NCI-H524 treated with DMSO at 0.1 percent for 48 hours (cell line): Measurements from ENCODE around the gene KRT1.

Experiments used
- DNase-seq: peaks from one replicate; lab custom pipeline; 2025; lab: John Stamatoyannopoulos, UW

KRT1 gene

GRCh38 chr12:52660934-52661499 lies 19.2 kb downstream of the KRT1 start:
- DNase-seq = no peak

- DNase-seq = no peak
These were observed 20.3 kb downstream of the KRT1 start for GRCh38 chr12:52659951-52660350.

DNA sequence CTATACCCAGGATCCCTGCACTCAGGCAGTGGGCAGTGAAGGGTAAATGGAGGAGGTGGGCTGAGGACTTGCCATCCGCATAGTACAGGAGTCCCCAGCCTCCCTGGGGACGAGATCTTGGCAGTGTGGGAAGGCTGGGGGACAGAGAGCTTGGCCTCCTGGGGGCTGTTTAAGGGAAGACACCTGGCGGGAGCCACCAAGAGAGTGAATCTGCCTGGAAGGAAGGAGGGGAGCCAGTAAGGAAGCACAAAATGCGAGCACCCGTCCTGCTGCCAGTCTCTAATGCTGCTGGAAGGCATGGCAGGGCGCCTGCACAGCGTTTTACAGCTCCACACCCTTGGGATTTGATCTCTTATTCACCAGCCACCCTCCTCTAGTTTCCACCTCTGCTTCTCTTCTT lies 20.8 kb downstream of the KRT1 start:
- DNase-seq = no peak

DNA sequence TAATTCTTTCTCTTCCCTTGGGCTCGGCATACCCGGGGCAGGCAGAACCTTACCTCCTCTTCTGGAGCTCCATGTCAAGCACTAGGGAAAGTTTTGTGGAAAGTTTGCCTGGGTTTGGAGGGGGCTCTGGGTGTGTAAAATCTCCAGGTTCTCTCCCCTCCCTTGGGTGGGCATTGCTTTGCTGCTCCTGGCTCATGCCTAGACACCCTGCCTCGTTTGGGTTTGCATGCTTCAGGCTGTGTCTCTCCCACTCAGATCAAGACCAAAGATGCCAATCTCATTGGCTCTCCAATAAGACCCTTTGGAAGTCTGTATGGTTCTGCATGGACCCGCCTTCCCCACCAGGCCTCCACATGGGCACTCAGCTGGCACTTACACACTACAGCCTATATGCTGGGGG lies 22.0 kb downstream of the KRT1 start:
- no peak for DNase-seq

DNA sequence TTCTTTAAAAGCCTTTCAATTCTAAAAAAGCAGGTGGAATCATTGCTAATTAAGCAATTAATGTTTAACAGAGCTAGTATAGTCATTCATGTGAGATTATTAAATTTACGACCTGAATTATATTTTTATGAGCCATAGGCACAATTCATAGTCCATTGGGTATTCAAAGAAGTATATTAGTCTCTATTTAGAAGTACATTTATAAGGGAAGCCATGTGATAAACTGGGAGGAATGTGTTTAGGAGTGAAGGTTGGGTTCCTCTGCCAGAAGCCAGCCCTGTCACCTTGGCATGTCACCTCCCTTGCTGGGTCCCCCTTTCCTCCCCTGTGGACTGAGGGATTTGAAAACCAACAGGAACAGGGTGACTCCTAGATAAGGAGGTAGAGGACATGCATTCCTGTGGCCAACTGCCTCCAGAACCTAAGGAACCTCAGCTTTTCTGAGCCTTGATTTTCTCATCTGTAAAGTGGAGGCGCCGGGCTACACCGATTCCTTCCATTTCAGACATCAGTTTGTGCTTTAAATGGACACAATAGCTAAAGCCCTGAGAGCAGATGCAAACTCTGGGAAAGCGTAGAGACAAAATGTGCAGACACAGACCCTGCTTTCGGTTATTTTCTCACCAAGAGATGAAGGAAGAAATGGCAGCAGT lies 22.8 kb downstream of the KRT1 start:
- no peak for DNase-seq

DNA sequence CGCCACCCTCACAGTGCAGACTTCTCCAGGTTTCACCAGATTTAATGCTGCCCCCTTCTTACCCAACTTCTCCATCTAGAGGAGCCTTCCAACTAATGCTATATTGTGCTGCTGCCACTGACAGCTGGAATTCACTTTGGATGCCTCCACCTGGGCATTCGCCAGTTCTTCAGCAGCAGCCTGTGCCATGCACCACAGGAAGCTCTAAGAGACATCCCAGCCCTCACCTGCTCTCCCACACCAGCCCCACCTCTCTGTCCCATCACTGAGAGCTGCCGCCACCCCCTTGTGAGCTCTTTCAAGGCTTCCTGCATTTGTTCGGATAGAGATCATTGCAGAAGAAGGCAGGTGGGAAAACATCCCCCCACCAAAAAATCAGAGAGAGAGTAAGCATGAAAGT lies 23.6 kb downstream of the KRT1 start:
- DNase-seq = no peak

DNA sequence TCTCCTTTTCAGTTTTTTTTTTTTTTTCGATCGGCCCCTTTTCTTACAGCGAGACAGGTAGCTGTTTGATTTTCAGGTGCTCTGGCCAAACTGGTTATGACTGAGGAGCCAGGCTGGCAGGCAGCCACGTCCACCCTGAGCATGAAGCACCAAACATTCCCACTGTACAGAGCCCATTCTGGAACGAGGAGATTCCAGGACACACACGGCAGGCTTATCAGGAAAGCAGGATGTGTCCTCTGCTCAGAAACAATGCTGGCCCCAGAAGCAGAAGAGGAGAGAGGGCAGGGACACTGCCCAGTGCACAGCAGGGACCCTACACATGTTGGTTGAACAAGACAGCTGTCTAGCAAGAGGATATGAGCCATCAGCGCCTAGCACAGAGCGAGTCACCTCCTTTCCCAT lies 24.5 kb downstream of the KRT1 start:
- DNase-seq = no peak

DNA sequence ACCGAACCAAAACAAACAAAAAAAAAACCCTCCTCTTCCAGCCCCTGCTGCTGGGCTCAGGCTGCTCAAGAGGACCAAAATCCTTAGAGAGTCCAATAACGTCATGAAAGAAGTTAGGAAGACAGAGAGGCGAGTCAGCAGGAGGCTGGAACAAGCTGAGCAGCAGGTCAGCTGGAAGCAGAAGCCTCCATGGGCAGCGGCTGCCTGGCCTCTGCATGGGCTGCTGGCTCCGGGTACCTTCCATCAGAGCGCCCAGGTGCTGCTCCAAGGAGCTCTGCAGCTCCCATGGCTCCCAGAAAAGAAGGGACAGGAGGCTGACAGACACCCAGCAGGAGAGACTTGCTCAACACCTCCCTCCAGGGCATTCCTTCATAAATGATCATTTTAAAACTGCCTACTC lies 25.0 kb downstream of the KRT1 start:
- DNase-seq = no peak

DNA sequence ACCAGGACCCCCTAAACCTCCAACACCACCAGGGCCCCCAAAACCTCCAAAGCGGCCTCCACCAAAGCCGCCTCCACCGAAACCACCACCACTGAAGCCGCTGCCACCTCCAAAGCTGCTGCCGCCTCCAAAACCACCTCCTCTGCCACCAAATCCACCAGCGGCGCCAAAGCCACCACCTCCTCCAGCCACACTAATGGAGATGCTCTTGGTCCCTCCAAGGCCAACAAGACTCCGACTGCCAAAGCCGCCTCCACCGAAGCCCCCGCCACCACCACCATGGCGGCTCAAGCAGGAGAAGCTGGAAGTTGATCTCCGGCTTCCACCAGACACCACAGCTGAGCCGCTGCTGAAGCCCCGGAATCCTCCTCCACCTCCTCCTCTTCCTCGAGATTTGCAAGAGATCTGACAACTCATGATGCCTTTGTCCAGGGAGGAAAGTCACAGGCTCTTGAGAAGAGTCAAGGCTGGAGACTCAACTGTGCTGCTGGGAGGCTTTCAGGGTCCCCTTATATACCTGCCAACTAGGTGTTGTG lies 28.4 kb downstream of the KRT1 start, which contains the start of gene KRT2:
KRT2 (minus strand) TSS at position 486 of the 536 bp plus-strand sequence; CDS start at position 417, 69 bp downstream.
- DNase-seq = no peak

DNA sequence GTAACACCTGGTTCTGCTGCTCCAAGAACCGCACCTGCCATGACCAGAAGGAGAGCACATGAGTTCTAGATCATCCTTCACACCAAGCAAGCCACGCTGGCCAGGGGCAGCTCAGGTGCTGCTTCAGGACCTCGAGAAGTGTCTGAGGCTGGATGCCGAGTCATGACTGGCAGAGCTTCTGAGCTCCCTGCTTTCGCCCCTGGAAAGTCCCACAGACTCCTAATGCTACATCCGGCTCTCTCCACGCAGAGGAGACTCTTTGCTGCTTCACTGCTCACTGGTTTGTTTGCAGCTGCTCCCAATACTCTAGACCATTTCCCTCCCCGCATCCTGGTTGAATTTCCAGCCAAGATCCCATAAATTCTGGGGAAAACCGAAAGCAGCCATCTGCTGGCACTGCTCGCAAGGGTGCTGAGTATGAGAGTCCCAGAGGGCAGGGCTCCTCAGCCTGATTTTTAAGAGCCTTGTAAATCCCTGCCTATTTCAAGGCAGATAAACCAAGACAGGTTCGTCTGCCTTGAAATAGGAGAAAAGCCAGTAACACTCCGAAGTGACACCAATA lies 29.6 kb downstream of the KRT1 start:
- DNase-seq = peak; percentile 27

- DNase-seq = no peak
These were observed 31.1 kb downstream of the KRT1 start for GRCh38 chr12:52649066-52649465.

DNA sequence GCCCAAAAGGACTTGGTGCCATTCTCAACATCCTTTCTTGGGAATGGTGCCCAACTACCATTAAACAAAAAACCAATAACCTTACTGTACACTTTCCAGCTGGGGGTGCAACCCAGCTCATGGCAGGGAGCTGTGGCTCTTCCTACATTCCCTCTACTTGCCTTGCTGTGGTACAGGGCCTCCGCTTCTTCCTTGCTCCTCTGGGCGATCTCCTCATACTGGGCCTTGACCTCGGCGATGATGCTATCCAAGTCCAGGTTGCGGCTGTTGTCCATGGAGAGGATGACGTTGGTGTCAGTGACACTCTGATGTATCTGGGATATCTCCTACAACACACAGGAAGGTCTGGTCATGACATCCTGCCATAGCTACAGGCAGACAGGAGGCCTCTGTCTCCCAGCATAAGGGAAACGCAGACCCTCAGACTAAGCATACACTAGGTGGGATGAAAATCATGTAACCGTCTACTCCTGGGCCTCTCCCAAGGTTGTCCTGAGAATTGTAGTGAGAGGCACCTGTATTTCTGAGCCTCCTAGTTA lies 32.1 kb downstream of the KRT1 start:
- no peak for DNase-seq

DNA sequence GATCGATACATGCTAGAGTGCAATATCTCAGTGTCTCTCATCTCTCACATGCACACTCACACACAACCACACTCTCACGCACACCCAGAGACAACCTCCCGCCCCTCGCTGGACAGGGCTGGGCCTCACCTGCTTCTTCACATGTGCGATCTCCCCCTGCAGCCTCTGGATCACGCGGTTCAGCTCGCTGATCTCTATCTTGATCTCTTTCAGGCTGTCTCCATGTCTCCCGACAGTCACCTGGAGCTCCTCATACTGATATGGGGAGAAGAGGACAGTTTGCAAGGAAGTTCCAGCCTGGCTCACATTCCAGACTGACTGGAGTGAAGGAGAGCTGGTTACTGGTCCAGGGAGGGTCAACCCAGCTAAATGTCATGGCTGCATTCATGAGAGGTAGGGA lies 32.6 kb downstream of the KRT1 start:
- DNase-seq = no peak

GRCh38 chr12:52646613-52647012 lies 33.6 kb downstream of the KRT1 start:
- DNase-seq = no peak

DNA sequence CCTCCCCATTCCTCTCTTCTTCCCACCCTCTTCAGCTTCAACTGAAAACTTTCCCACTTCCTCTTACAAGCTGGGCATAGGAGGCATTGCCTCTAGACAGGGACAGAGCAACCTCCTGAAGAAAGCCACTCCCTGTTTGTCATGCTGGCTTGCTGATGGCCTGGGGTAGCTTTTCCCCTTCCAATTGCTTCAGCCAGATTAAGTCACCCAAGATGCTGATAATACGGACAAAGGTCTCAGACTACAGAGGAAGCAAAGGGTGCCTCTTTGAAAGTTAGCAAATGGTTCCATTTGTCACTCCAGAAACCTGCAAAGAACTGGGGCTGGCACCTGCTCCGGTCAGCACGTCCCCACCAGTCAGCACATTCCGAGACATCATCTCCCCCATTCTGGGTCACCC lies 34.2 kb downstream of the KRT1 start:
- DNase-seq = no peak

DNA sequence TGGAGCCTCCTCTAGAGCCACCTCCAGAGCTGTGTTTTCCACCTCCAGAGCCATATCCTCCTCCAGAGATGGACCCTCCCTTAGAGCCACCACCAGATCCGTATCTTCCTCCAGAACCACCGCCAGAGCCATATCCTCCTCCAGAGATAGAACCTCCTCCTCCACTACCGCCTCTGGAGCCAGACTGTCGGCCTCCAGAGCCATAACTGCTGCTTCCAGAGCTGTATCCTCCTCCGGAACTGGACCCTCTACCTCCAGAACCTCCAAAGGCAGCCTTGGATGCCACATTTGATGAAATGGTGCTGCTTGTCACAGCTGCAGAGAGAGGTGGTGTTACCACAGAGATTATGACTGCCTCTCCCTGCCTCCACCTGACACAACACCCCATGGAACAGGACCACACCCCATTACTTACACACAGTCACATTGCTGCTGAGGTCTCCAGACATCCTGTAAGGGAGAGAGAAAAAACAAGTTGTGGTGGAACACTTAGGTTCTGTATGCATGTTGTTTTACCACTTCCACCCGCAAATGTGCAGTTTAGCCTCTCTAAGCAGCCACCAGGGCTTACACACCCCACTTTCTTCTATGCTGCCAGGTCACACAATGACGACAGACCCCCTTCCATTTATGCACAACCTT lies 35.0 kb downstream of the KRT1 start:
- DNase-seq = no peak

DNA sequence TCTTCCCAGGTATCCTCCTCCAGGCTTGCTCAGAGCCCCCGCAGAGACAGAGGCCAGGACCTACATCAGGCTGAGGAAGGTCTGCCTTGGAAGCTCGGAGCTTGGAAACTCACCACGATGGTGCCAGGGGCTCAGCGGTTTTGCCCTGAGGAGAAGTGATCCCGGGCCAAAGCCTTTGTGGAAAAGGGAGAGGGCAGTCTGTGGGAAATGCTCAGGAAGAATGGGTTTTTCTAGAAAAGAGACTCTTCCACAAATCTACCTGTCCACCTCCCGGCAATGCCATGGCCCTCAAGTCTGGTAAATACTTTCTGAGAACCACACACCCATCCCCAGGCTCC lies 36.2 kb downstream of the KRT1 start:
- no peak for DNase-seq

- no peak for DNase-seq
These were observed 36.8 kb downstream of the KRT1 start for GRCh38 chr12:52643233-52644077.

DNA sequence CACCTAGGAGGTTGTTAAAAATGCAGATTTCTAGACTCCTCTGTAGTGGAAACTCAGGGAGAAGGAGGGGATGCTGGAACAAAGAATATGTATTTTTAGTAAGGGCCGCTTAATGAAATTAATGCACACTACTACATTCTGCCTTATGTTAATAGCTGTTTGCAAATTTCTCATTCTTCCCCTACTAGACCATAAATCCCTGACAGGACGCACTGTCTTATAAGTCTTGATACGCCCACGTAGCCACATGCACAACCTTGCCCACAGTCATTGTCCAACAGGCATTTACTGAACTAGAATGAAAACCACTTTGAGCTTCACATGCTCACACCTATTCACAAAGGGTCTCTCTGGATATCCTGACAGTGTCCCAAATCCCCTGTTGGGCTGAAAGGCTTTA lies 38.7 kb downstream of the KRT1 start:
- no peak for DNase-seq

- no peak for DNase-seq
These were observed 42.9 kb downstream of the KRT1 start for GRCh38 chr12:52637299-52637698.

DNA sequence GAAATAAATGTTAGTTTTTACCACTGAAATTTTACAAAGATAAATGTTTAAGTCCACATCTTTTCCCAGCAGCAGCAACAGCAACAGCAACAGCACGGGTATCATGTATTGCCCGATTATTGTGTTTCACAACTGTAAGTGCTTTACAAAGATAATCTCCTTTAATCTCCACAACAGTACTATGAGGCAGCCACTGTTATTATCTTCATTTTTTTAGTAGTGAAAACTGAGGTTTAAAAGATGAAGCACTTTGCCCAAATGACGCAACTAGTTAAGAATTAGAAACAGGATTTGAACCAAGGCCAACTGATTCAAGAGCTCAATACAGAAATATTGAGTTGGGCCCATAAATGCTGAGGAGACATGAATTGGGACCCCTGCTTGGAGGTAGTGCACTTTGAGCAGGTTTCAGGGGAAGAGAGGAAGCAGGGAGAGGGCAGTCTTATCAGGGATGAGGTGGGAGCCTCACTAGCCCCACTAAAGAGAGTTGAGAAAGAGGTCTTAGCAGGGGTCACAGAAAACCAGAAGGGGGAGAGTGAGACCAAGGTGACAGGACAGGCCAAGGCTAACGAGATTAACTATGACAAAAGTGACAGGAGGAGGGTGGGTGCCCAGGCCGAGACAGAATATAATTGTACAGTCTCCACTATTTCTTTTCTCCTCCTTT lies 43.5 kb downstream of the KRT1 start:
- no peak for DNase-seq
